Measurements from ENCODE around the gene SH3D19.

SH3D19 gene

GRCh38 chr4:151182455-151182996, 142.9 kb downstream of the SH3D19 start:
- DNase-seq = no peak

- no peak for DNase-seq
Observed at GRCh38 chr4:151176685-151177084, 148.7 kb downstream of the SH3D19 start.

GRCh38 chr4:151175754-151176631, 149.4 kb downstream of the SH3D19 start:
- DNase-seq = no peak

- DNase-seq = no peak
Observed at GRCh38 chr4:151175233-151175632, 150.2 kb downstream of the SH3D19 start.

- no peak for DNase-seq
Observed at GRCh38 chr4:151174784-151175183, 150.6 kb downstream of the SH3D19 start.

- DNase-seq = no peak
Observed at GRCh38 chr4:151173871-151174270, 151.5 kb downstream of the SH3D19 start.

GRCh38 chr4:151169900-151170299, 155.5 kb downstream of the SH3D19 start:
- DNase-seq = no peak

GRCh38 chr4:151169223-151169622, 156.2 kb downstream of the SH3D19 start:
- DNase-seq = peak; percentile 86

- DNase-seq = no peak
Observed at GRCh38 chr4:151167561-151167960, 157.8 kb downstream of the SH3D19 start.

GRCh38 chr4:151166636-151167035, 158.8 kb downstream of the SH3D19 start:
- peak; percentile 50 for DNase-seq

GRCh38 chr4:151165205-151166000, 160.0 kb downstream of the SH3D19 start:
- no peak for DNase-seq

- no peak for DNase-seq
Observed at GRCh38 chr4:151163855-151164254, 161.6 kb downstream of the SH3D19 start.

- DNase-seq = no peak
Observed at GRCh38 chr4:151158979-151159378, 166.4 kb downstream of the SH3D19 start.

GRCh38 chr4:151157543-151157942, 167.9 kb downstream of the SH3D19 start:
- DNase-seq = no peak

- DNase-seq = no peak
Observed at GRCh38 chr4:151153585-151153984, 171.8 kb downstream of the SH3D19 start.

- DNase-seq = no peak
Observed at GRCh38 chr4:151152028-151152427, 173.4 kb downstream of the SH3D19 start.

- DNase-seq = no peak
Observed at GRCh38 chr4:151150821-151151580, 174.4 kb downstream of the SH3D19 start.

- no peak for DNase-seq
Observed at GRCh38 chr4:151148261-151148660, 177.1 kb downstream of the SH3D19 start.

GRCh38 chr4:151147000-151147399, 178.4 kb downstream of the SH3D19 start:
- DNase-seq = no peak

GRCh38 chr4:151144329-151145072, 180.9 kb downstream of the SH3D19 start:
- DNase-seq = no peak

GRCh38 chr4:151143811-151144210, 181.6 kb downstream of the SH3D19 start:
- no peak for DNase-seq

- DNase-seq = no peak
Observed at GRCh38 chr4:151143162-151143561, 182.2 kb downstream of the SH3D19 start.
